HepG2 (cell line): ENCODE measurements around the gene SPACDR. TPM values are rescaled to one million over a fixed set of nuclear protein-coding genes. Genes with fewer than 3 reads are reported as not detected.

Source experiments
- ATAC-seq: fragments of 200-7000 bp; cut with Tn5 transposase; 3 replicates; pipeline ENCODE4 v1.9.1; 2020; ENCODE audit warnings: mild to moderate bottlenecking, moderate library complexity
- BruUV-seq: library from RNA; stranded (reverse); fragments of 400-500 nt; replicated peaks from 2 replicates; lab custom pipeline; 2021; lab: Mats Ljungman, UMichigan
- CTCF ChIA-PET: fragments of 300-600 bp; formaldehyde crosslinking; extraction: SDS; loops from one replicate; lab custom pipeline; 2021; ENCODE audit warnings: low total read pairs, inconsistent platforms, low intra/inter-chr PET ratio; lab: Yijun Ruan, JAX
- POLR2A ChIA-PET: fragments of 350-600 bp; sonication (Branson Sonifier 250); formaldehyde crosslinking; loops from one replicate; lab custom pipeline; 2020; ENCODE audit warnings: antibody characterized with exemption, inconsistent platforms; lab: Yijun Ruan, JAX
- DNase-seq: peaks from one replicate; pipeline ENCODE4 v3.0.0-alpha.2; 2015; ENCODE audit warnings: low spot score
- FAIRE-seq: peaks from 3 replicates; lab custom pipeline; 2011; peaks lifted over from hg19 to GRCh38; lab: Jason Lieb, UNC
- H2AFZ ChIP-seq: one replicate; pipeline ENCODE4 v1.6.1; 2011; ENCODE audit warnings: low read length, inconsistent platforms
- H3K27ac ChIP-seq: fragments of 300-600 bp; 3 replicates; pipeline ENCODE4 v1.8.0; 2011; ENCODE audit warnings: mixed run types, mild to moderate bottlenecking, mixed read lengths, low read length, inconsistent platforms; ENCODE audit not compliant: insufficient read depth; ENCODE audit errors: extremely low read length
- H3K27me3 ChIP-seq, 2 experiments: fragments of 200-600 bp in 1 of 2; 2 replicates in 1 of 2; 3 replicates in 1 of 2; pipeline versions ENCODE4 v1.6.0 to v1.8.0; 2011; ENCODE audit warnings: low read length in 2 of 2, mild to moderate bottlenecking in 2 of 2, moderate library complexity in 2 of 2, inconsistent platforms in 1 of 2; ENCODE audit not compliant: insufficient read depth in 2 of 2, control insufficient read depth in 1 of 2
- H3K36me3 ChIP-seq, 2 experiments: fragments of 200-600 bp in 1 of 2; replicated peaks in 1 of 2; 2 replicates in 1 of 2; 3 replicates in 1 of 2; pipeline versions ENCODE4 v1.5.1 to v1.8.0; 2011; ENCODE audit warnings: low read length in 2 of 2, inconsistent platforms in 1 of 2; ENCODE audit not compliant: insufficient read depth in 2 of 2, control insufficient read depth in 1 of 2
- H3K4me1 ChIP-seq: 2 replicates; pipeline ENCODE4 v1.5.1; 2012; ENCODE audit warnings: low read length, inconsistent platforms; ENCODE audit not compliant: insufficient read depth
- H3K4me2 ChIP-seq: 2 replicates; pipeline ENCODE4 v1.6.0; 2011; ENCODE audit warnings: low read depth, low read length, inconsistent platforms
- H3K4me3 ChIP-seq, 3 experiments: fragments of 200-600 bp in 1 of 3; sonication (generic), shearing (Covaris generic) in 1 of 3; replicated peaks in 1 of 3; 2 replicates each; pipeline ENCODE4 v1.5.1; 2011 to 2016; ENCODE audit warnings: low read length in 3 of 3, inconsistent platforms in 2 of 3, low read depth in 2 of 3, mild to moderate bottlenecking in 2 of 3, control low read depth in 1 of 3, mixed read lengths in 1 of 3; ENCODE audit not compliant: insufficient read depth in 1 of 3
- H3K79me2 ChIP-seq: one replicate; pipeline ENCODE4 v1.6.1; 2011; ENCODE audit warnings: low read length, inconsistent platforms; ENCODE audit not compliant: insufficient read depth
- H3K9ac ChIP-seq: 2 replicates; pipeline ENCODE4 v1.6.0; 2011; ENCODE audit warnings: mild to moderate bottlenecking, low read depth, low read length, inconsistent platforms; ENCODE audit not compliant: insufficient read depth
- H3K9me3 ChIP-seq: 2 replicates; pipeline ENCODE4 v1.5.1; 2012; ENCODE audit warnings: mild to moderate bottlenecking, low read length
- H4K20me1 ChIP-seq: 2 replicates; pipeline ENCODE4 v1.6.0; 2011; ENCODE audit warnings: inconsistent platforms, mild to moderate bottlenecking, low read length, moderate library complexity; ENCODE audit not compliant: insufficient read depth
- CEBPB ChIP-seq: IDR thresholded peaks from 2 replicates; pipeline ENCODE4 v1.6.1; 2011; ENCODE audit warnings: low read depth, low read length, improper control_type of control experiment, borderline replicate concordance
- E2F2 ChIP-seq: sonication (generic); formaldehyde crosslinking; IDR thresholded peaks from 2 replicates; pipeline ENCODE4 v1.4.0; 2020; ENCODE audit warnings: missing genetic modification reagents, borderline replicate concordance
- FOSL2 ChIP-seq: sonication (generic); formaldehyde crosslinking; IDR thresholded peaks from 2 replicates; pipeline ENCODE4 v1.4.0; 2020; ENCODE audit warnings: missing genetic modification reagents
- HCFC1 ChIP-seq: fragments of 150-350 bp; IDR thresholded peaks from 2 replicates; pipeline ENCODE4 v1.6.1; 2014; ENCODE audit warnings: low read depth, low read length
- KMT2A ChIP-seq: sonication (generic); formaldehyde crosslinking; IDR thresholded peaks from 2 replicates; pipeline ENCODE4 v1.4.0; 2020; ENCODE audit warnings: missing genetic modification reagents
- RBAK ChIP-seq: sonication (generic); formaldehyde crosslinking; IDR thresholded peaks from 2 replicates; pipeline ENCODE4 v1.5.1; 2020; ENCODE audit warnings: mild to moderate bottlenecking, missing genetic modification reagents
- TCF7 ChIP-seq: sonication (generic); IDR thresholded peaks from 2 replicates; pipeline ENCODE4 v1.6.1; 2016; ENCODE audit warnings: antibody characterized with exemption, low read depth
- THRA ChIP-seq: sonication (generic); formaldehyde crosslinking; IDR thresholded peaks from 2 replicates; pipeline ENCODE4 v1.4.0; 2020; ENCODE audit warnings: missing genetic modification reagents, borderline replicate concordance
- ZBTB3 ChIP-seq: sonication (generic); formaldehyde crosslinking; IDR thresholded peaks from 2 replicates; pipeline ENCODE4 v1.4.0; 2020; ENCODE audit warnings: low read depth, mild to moderate bottlenecking, moderate library complexity, missing genetic modification reagents, borderline replicate concordance
- ZNF230 ChIP-seq: sonication (generic); formaldehyde crosslinking; IDR thresholded peaks from 2 replicates; pipeline ENCODE4 v1.4.0; 2020; ENCODE audit warnings: mild to moderate bottlenecking, missing genetic modification reagents
- ZNF446 ChIP-seq: sonication (generic); formaldehyde crosslinking; IDR thresholded peaks from 2 replicates; pipeline ENCODE4 v1.5.0; 2020; ENCODE audit warnings: mild to moderate bottlenecking, missing genetic modification reagents
- ZSCAN5A ChIP-seq: sonication (generic); formaldehyde crosslinking; IDR thresholded peaks from 2 replicates; pipeline ENCODE4 v1.8.0; 2022; ENCODE audit warnings: mild to moderate bottlenecking, missing genetic modification reagents, borderline replicate concordance
- WGBS: methylation state at CpG from one replicate; pipeline ENCODE4 v1.1.6; 2017; ENCODE audit warnings: low lambda C conversion rate; 5-methylcytosine and 5-hydroxymethylcytosine counted together
- in situ Hi-C: cut with HindIII; loops from 2 replicates; pipeline ENCODE4 v1.10.0; 2017; ENCODE audit warnings: low pct_unique_long_range_greater_than_20kb; ENCODE audit not compliant: extremely low pct_ligation_motif_present
- intact Hi-C: fragments of 100-400 bp; cut with micrococcal nuclease; formaldehyde crosslinking; loops from one replicate; pipeline ENCODE4 v1.10.0; 2022; ENCODE audit not compliant: unreplicated experiment
- polyA plus RNA-seq, 8 experiments: library from polyadenylated mRNA; depleted of rRNA in 3 of 8; stranded (reverse) in 7 of 8; unstranded in 1 of 8; fragments of >200 nt; fragmentation: Illumina TruSeq in 4 of 8; extraction: Trizol in 4 of 8; gene quantifications; 2 replicates each; pipeline versions ENCODE4 v1.2.1 to v1.2.3, GENCODE V29; 2011 to 2016; ENCODE audit warnings: low read depth in 4 of 8, missing spikeins in 1 of 8, mixed read lengths in 1 of 8; ENCODE audit not compliant: insufficient read depth in 1 of 8
- total RNA-seq, 5 experiments: library from RNA; depleted of rRNA; stranded (reverse); fragments of >200 nt; fragmentation: Illumina TruSeq; extraction: Trizol; gene quantifications; 2 replicates each; pipeline ENCODE4 v1.2.3, GENCODE V29; 2016; ENCODE audit warnings: low read depth in 1 of 5

The SPACDR gene
- total and polyA plus RNA-seq, 2 of the 13 experiments (the other 11 are each of a cell fraction or from before 2014, with no cell fraction given) = 0.41 TPM; not detected in 1

- ChIA-PET POLR2A (interaction anchor here (0.7 to 6.6 kb wide), 5 partner anchors 12 to 317 kb away, joined by 3 to 199 read pairs (median 3); partner anchors contain the start of genes FBXO24, LRCH4, MEPCE and PPP1R35), CTCF (no interaction called here)
- 58% methylated on average over 2 of the region's 2 CpGs for WGBS
- Histone ChIP-seq H4K20me1 (no peaks in the 10 kb centered on the region), H2AFZ (no peak overlapping the region), H3K9ac (no peak overlapping the region), H3K79me2 (no peaks in the 10 kb centered on the region), H3K36me3 (no peaks in the 10 kb centered on the region), H3K9me3 (no peaks in the 10 kb centered on the region), H3K27ac (peak overlapping the region; percentile 3), H3K27me3 (no peaks in the 10 kb centered on the region), H3K4me3 (no peak overlapping the region), H3K4me1 (peaks cover 56% of the 10 kb centered on the region), H3K4me2 (no peak overlapping the region)
- in situ Hi-C loops (no loop called here), intact Hi-C loops (no loop called here)
- no TSS peak for BruUV-seq
- no peak for DNase-seq
- no peak for ATAC-seq
- no peak for FAIRE-seq
- peak; percentile 17; the same call in 1 of the 2 replicates for TF ChIP-seq CEBPB
- TF ChIP-seq FOSL2 (CRISPR knock-in tag) = peak; percentile 58
- TF ChIP-seq ZBTB3 = no peak
Measured at GRCh38 chr7:100446040-100446439, 18.0 kb downstream of the SPACDR start.

- no peaks in the 10 kb centered on the region for H3K36me3 ChIP-seq
- no peak overlapping the region for H2AFZ ChIP-seq
- peak; percentile 96 for DNase-seq
- ATAC-seq = peak; percentile 85
- peak overlapping the region; percentile 79 for H3K4me2 ChIP-seq
- peak overlapping the region in 2 of 3 experiments; percentile 27 to 51; a peak in 4 of 6 replicates for H3K4me3 ChIP-seq
- peak overlapping the region; percentile 69 for H3K9ac ChIP-seq
- H4K20me1 ChIP-seq = no peaks in the 10 kb centered on the region
- no peaks in the 10 kb centered on the region for H3K27me3 ChIP-seq
- WGBS = 3% methylated on average over 13 of the region's 14 CpGs
- BruUV-seq = TSS peak; percentile 94
- peak overlapping the region; percentile 94 for H3K27ac ChIP-seq
- FAIRE-seq = peak; percentile 99
- CTCF ChIA-PET = no interaction called here
- in situ Hi-C loops (no loop called here), intact Hi-C loops (loop anchor here (2.0 kb wide), 1 partner anchor 16 kb away; the partner anchor contains the start of genes MEPCE and ZCWPW1)
- POLR2A ChIA-PET = interaction anchor here (0.8 to 6.6 kb wide), 16 partner anchors 10 to 431 kb away, joined by 3 to 199 read pairs (median 4); partner anchors contain the start of genes FBXO24, LRCH4, MEPCE and MOSPD3
- H3K4me1 ChIP-seq = peaks cover 53% of the 10 kb centered on the region
- H3K79me2 ChIP-seq = no peaks in the 10 kb centered on the region
- H3K9me3 ChIP-seq = no peaks in the 10 kb centered on the region
- no peak; the same call in 1 of the 2 replicates for TF ChIP-seq TCF7
- TF ChIP-seq KMT2A (CRISPR knock-in tag) = peak; percentile 23; the same call in 1 of the 2 replicates
- no peak for TF ChIP-seq ZNF446 (CRISPR knock-in tag)
- TF ChIP-seq HCFC1 = no peak
- peak; percentile 79; the same call in 1 of the 2 replicates for TF ChIP-seq THRA (CRISPR knock-in tag)
- TF ChIP-seq ZNF230 (CRISPR knock-in tag) = no peak
- TF ChIP-seq E2F2 (CRISPR knock-in tag) = no peak
- no peak for TF ChIP-seq RBAK (CRISPR knock-in tag)
- TF ChIP-seq ZSCAN5A (CRISPR knock-in tag) = 0 out of 2 replicates have a peak, but pooled peaks have one; percentile 35
Measured at GRCh38 chr7:100444311-100445278, 19.5 kb downstream of the SPACDR start.
